IMR-90 (cell line): ENCODE results near the gene TAS2R30.

ENCODE experiments used
- MXI1 ChIP-seq: IDR thresholded peaks from 2 replicates; pipeline ENCODE4 v1.6.1; 2012; ENCODE audit warnings: low read depth, mild to moderate bottlenecking, low read length, moderate library complexity, borderline replicate concordance
- POLR2A ChIP-seq: IDR thresholded peaks from 2 replicates; pipeline ENCODE4 v1.6.1; 2012; ENCODE audit warnings: mild to moderate bottlenecking, low read depth, low read length
- SMC3 ChIP-seq: fragments of 150-350 bp; IDR thresholded peaks from 2 replicates; pipeline ENCODE4 v1.6.1; 2016; ENCODE audit warnings: low read depth, mild to moderate bottlenecking, antibody characterized with exemption, low read length, moderate library complexity
- TF ChIP-seq, protein P1 (sequence below): conservative IDR thresholded peaks from 2 replicates; pipeline ENCODE4 v1.5.1; 2012; ENCODE audit warnings: mild to moderate bottlenecking, low read depth, low read length, improper control_type of control experiment

DNA sequence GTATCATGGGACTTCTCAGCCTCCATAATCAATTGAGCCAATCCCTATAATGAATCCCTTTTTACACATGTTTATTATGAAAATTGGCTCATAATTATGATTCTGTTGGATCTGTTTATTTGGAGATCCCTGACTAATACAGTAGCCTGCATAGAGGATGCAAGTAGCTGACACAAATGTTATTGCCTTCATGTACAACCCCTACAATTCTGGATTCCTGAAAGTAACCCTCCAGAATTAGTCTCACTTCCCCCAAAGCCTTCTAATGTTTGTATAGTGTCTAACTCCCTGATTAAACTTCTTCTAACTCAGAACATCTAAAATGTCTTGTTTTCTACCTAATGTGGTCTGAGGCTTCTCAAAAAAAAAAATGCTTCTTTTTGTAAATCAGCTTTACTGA lies 29.9 kb upstream of the TAS2R30 start:
- TF ChIP-seq, protein P1, sequence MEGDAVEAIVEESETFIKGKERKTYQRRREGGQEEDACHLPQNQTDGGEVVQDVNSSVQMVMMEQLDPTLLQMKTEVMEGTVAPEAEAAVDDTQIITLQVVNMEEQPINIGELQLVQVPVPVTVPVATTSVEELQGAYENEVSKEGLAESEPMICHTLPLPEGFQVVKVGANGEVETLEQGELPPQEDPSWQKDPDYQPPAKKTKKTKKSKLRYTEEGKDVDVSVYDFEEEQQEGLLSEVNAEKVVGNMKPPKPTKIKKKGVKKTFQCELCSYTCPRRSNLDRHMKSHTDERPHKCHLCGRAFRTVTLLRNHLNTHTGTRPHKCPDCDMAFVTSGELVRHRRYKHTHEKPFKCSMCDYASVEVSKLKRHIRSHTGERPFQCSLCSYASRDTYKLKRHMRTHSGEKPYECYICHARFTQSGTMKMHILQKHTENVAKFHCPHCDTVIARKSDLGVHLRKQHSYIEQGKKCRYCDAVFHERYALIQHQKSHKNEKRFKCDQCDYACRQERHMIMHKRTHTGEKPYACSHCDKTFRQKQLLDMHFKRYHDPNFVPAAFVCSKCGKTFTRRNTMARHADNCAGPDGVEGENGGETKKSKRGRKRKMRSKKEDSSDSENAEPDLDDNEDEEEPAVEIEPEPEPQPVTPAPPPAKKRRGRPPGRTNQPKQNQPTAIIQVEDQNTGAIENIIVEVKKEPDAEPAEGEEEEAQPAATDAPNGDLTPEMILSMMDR = no peak
- TF ChIP-seq SMC3 (no peak), POLR2A (no peak), MXI1 (no peak)
